GM21423 (cell line): Measurements from ENCODE around the gene LRP8.

Experiments used
- ATAC-seq: cut with Tn5 transposase; IDR thresholded peaks from one replicate; pipeline ENCODE4 v1.9.1; 2021; ENCODE audit warnings: mild to moderate bottlenecking, moderate library complexity; ENCODE audit not compliant: unreplicated experiment

Gene LRP8

GRCh38 chr1:53308506-53308905, 19.4 kb downstream of the LRP8 start:
- no peak for ATAC-seq

- ATAC-seq: no peak
These were observed 20.8 kb downstream of the LRP8 start for GRCh38 chr1:53307037-53307436.

DNA sequence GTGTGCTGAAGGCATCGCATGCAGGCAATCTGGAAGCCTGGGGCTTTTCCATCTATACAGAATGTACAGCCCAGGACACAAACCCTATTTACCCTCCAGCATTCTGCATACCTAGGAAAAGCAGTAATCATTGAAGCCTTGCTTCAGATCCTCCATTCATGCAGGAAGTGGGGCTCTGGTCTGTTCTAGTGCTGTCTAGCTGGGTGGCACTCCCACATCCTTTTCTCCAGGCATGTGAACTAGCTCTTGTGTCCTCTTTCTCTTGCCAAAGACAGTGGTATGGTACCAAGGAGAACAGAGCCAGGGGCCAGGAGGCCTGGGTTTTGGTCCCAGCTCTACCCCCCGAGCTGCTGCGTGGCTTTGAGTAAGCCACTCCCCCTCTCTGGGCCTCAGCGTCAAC, 21.7 kb downstream of the LRP8 start:
- no peak for ATAC-seq

GRCh38 chr1:53305650-53306049, 22.2 kb downstream of the LRP8 start:
- ATAC-seq: no peak

DNA sequence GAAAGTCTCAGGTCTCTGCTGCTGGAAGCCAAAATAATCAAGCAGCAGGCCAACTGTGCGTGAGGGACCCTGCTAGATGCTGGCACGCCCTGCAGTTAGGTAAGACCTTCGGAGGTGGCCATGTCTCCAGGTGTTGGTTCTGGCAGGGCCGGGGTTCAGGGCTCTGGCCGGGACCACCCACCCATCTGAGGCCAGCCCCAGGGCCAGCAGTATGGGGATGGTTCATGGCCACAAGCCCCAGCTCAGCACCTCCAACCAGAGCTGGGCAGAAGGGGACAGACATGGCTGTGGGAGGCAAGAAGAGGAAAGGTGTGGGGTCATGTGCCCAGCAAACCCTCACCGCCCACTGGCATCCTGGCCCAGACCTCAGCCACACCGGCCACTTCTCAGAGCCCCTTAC, 23.3 kb downstream of the LRP8 start:
- no peak for ATAC-seq

GRCh38 chr1:53303726-53304515, 23.9 kb downstream of the LRP8 start:
- ATAC-seq: no peak

DNA sequence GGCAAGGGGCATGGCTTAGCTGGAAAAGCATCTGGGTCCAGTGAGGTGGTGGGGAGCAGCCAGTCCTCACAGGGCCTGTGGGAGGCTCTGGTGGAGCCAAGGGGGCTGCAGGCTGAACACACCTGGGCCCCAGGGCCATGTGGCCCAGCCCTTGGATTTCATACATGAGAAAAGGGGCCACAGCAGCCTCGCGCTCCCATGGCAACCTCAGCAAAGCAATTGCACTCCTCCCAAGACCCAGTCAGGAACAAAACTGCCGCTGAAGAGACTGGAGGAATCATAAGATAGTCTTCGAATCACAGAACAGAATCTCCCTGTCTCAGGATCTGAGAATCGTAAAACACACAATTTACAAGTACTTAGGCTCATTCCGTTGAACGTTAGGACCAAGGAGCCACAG, 24.6 kb downstream of the LRP8 start:
- no peak for ATAC-seq

- ATAC-seq: no peak
These were observed 28.6 kb downstream of the LRP8 start for GRCh38 chr1:53299233-53299632.

- no peak for ATAC-seq
These were observed 29.7 kb downstream of the LRP8 start for GRCh38 chr1:53298045-53298637.

- ATAC-seq: no peak
These were observed 30.7 kb downstream of the LRP8 start for GRCh38 chr1:53297195-53297594.

DNA sequence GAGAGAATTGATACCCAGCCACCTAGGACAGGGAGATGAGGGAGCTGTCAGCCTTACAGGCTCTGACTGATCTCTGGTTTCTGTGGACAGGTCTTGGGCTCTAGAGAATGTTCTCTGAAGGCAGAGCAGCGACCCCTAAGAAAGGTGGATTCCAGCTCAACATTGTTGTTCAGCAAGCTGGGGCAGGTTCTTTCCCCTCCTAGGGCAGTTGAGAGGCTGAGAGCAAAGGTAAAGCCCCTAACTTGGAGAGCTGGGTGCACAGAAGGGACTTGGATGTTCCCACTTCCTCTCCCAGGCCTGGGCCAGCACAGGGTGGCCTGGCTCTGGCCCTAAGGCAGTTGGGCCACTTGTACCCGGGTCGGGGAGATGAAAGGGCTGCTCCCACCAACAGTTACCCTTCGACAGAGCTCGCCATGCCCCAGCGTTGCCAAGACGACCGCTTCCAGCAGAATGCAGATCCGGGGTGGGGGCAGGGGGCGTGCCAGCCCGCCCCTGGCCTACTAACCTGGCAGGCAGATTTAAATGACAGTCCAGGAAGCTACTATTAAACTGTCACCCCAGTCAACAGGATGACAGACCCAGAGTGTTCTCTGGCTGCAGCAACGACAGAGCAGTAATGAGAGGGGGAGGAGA, 31.6 kb downstream of the LRP8 start:
- ATAC-seq: no peak

DNA sequence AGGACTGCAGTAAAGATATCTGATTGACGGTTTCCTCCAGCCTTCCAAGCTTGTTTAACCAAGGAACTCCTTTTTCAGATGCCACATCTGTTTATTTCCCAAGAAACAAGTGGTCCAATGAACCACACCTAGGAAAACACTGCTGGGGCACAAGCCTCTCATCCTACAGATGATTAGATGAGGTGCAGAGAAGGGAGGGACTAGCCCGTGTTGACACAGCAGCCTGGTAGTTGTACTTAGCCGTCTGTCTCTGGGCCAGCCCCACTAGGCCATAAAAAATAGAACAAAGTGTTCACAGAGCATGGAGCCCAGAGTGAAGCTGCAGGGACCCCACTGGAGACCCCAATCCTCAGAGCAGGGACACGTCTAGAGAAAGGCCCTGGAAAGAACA, 32.1 kb downstream of the LRP8 start:
- ATAC-seq: no peak

DNA sequence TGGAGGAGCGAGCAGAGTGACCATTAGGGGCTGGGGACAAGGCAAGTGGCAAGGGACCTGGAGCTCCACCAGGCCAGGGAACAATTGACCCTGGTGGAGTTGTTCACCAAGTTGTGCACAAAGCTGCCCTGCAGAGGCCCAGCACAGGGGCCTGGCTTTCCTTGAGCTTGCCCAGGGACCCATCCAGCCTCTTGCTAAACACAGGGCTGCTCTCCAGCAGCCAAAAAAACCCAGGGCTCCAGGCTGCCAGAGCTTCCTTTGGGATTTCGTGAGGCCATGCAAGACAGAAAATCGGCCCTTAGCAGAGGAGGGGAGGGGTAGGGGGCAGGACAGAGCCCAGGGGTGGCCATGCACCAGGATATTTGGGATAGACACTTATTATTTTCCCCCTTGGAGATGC, 32.6 kb downstream of the LRP8 start:
- ATAC-seq: no peak

DNA sequence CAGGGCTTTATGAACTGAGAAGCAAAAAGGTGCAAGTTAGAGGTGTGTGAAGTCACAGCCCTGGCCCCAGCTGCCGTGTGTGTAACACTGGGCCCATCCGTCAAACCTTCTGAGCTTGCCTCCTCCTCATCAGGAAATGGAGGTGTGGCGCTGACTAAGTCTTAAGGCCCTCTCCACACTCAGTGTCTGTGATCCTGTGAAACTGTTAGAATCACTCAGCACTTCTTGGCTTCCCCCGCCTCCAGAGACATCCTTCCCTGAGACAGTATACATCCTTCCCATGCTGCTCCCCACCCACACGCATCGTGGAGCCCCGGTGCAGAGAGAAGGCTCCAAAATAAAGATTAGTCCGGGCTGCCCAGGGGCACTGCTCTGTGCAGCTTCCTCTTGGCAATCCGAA, 33.3 kb downstream of the LRP8 start:
- no peak for ATAC-seq

GRCh38 chr1:53294061-53294460, 33.8 kb downstream of the LRP8 start:
- ATAC-seq: no peak

GRCh38 chr1:53293123-53293522, 34.7 kb downstream of the LRP8 start:
- ATAC-seq: peak; percentile 6

- peak; percentile 41 for ATAC-seq
These were observed 35.2 kb downstream of the LRP8 start for GRCh38 chr1:53292690-53293089.

DNA sequence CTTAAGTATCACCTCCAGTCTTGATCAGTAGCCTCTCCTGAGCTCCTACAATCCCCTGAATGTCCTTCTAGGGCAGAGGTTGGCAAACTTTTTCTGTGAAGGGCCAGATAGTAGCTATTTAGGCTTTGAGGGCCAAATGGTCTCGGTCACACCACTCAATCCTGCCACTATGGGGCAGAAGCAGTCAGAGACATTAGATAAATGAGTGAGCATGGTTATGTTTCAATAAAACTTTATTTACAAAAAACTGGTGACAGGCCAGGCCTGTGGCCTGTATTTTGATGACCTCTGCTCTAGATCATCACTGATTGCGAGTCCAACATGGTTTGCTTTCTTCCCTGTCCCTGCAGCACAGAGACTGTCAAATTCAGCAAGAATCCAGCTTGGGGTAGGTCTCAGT, 36.3 kb downstream of the LRP8 start:
- no peak for ATAC-seq

DNA sequence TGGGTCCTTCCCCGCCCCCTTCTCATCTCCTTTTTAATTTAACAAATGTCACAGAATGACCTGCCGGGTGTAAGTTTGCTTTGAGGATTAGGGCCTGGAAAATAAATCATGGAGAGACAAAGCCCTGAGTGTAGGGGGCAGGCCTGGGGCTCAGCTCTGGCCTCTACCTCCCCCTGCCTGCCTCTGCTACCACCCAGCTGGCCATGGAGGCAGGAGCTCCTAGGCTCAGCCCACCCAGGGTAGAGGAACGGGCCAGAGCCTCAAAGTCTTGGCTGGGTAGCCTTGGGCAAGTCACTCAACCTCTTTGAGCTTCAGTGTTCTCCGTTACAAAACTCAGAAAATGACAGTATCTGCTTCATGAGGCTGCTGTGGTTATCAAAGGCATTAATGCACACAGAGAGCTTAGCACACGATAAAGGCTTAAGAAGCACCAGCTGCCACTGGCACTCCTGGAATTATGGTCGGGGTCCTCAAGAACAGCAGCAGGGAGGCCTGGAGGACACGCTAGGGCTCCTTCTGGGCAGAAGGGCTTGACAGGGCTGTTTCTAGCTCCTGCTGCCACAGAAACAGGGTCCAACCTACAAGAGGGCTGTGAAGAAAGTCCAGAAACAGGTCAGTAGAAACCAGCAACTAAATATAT, 39.0 kb downstream of the LRP8 start:
- no peak for ATAC-seq

DNA sequence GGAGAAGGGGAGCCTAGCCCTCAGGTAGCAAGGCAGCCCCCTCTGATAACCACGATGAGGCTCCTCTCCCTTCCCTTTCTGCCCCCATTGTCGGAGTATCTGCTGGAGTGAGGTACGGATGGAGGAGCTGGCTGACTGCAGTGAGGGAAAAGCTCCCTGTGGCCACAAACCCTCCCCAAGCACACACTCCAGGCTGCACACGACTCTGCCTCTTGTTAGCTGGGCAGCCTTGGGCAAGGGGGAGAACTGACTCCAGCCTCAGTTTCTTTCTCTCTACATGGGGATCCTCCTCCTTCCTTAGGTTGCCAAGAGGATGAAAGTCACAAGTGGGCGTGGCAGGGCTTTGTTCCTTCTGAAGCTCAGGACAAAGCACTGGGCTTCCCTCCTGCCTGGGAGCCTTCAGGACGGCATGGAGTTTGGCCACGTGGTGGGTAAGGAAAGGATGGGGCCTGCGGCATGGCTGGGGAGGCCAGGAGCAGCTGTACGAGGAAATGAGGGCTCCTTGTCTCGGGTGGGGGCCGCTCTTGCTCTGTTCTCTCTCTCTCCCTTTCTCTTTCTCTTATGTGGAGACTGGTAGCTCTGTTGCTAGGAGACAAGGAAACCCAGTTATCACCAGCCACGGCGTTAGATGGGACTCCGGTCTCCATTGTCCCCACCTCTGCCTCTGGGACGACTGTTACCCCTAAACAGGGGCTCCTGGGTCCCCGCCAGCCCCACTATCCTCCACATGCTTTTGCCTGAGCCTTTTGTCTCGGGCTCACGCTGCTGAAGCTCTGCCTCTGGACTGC, 39.7 kb downstream of the LRP8 start:
- ATAC-seq: no peak

- no peak for ATAC-seq
These were observed 40.9 kb downstream of the LRP8 start for GRCh38 chr1:53286955-53287354.
